Measurements from ENCODE around the gene NPAS3.

The NPAS3 gene

DNA sequence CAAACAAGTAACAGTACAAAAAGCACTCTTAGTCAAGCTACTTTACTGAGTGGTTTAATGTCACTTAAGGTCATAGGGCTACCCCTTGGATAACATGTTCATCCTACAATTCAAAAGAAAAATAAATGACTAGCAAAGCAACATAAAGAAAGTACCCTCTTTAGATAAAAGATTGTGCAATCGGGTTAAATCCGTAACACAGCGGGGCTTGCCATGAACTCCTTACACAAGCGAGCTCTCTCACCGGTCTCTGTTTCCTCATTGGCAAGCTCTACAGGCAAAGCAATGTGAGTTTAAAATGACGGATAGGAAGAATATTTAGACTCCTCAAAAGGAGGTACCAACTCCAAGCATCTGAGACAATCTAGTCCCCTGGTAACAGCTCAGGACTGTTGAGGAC is 871.6 kb downstream of the NPAS3 start:
- DNase-seq: no peak

DNA sequence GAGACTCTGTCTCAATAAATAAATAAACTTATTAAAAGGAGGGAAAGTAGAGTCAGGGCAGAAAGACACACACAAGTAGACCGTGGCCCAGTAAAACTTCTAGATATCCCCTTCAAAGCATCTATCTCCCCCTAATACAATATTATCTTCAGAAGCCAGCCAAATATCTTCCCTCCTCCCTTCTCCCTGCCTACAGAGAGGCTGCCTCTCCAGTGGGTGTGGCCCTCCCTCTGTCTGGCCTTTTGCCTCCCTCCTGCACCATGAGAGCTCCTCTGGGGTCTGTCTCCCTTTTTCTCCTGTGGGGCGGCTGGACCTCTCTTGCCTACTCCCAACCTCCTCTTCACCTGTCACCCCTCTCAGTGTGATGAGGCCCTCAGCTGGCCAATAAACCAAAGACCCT is 873.0 kb downstream of the NPAS3 start:
- DNase-seq: no peak

DNA sequence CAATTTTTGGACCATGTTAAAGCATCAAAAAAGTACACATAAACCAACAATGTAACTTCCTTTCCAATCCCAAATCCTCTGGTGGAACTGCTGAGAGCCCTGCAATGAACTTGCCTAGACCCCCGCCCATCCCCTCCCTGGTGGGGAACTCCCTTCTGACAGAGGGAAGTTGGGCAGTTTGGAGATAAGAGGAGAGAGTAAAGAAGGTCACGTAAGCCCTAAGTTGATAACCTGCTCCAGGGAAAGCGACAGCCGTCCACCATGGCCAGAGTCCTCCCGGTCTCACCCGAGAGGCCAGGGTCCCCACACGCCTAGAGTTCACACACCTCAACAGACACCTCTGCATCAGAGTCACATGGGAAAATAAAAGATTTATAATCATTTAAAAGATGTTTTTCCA is 873.5 kb downstream of the NPAS3 start:
- DNase-seq: no peak

DNA sequence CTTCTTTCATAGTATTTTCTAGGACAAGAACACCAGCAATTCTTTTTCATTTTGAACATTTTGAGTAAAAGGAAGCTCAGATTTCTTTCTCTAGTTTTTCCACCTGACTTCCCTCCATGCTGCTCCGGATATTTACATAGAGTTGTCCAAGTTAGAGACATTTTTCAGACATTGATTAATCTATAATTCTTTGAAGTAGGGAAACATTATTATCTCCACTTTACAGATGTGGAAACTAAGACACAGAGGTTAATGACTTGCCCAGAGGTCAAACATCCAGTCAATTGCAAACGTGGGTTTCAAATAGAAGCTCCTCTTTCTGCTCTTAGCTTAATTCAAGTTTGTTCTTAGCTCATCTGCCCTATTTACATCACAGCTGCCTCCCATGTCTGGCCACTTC is 873.9 kb downstream of the NPAS3 start:
- DNase-seq: no peak

DNA sequence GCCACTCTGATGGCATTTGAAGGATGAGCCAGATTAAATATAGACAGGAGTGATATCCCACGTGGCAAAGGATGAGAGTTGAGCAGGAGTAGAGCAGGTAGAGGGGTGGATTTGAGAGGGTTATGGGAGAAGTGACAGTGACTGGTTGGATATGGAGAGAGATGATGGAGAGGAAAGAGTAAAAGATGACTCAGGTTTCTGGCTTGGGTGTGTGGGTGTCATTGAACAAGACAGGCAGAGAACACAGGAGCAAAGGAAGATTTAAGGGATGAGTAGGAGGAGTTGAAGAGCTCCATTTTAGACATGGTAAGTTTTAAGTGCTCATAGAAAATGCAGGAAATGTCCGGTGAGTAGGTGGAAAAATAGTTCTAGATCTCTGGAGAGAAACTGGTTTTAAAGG is 875.3 kb downstream of the NPAS3 start:
- DNase-seq: no peak

DNA sequence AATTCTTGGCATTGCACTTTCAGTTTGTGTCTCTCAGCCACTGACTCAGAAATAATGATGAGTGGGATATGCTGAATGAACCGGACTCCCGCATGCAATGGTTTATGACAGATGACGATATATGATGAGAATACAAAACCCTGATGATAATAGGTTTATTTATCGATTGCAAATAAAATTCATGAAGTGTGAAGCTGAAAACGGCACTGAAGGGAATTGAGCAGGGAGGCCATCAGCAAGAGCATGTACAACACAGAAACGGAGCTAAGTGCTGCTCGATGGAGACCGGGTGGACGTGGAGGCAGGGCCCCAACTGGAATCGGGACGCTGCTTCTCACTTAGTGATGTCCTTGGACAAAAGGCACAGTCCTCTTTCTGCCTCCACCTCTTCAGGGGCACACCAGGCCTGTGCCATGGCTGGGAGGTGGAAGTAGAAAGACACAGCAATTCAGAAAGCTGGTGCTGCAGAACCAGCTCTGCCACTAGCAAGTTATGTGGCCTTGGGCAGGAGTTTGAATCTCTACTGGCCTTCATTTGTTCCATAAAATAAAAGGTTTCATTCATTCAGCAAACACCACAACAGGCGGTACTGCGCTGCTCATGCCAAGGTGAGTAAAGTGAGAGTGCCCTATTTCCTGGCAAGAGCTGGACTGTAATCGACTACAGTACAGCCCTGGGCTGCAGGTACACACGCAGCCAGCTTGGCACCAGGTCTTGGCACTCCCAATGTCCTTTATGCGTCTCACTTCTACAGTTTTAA is 895.2 kb downstream of the NPAS3 start:
- DNase-seq: no peak

DNA sequence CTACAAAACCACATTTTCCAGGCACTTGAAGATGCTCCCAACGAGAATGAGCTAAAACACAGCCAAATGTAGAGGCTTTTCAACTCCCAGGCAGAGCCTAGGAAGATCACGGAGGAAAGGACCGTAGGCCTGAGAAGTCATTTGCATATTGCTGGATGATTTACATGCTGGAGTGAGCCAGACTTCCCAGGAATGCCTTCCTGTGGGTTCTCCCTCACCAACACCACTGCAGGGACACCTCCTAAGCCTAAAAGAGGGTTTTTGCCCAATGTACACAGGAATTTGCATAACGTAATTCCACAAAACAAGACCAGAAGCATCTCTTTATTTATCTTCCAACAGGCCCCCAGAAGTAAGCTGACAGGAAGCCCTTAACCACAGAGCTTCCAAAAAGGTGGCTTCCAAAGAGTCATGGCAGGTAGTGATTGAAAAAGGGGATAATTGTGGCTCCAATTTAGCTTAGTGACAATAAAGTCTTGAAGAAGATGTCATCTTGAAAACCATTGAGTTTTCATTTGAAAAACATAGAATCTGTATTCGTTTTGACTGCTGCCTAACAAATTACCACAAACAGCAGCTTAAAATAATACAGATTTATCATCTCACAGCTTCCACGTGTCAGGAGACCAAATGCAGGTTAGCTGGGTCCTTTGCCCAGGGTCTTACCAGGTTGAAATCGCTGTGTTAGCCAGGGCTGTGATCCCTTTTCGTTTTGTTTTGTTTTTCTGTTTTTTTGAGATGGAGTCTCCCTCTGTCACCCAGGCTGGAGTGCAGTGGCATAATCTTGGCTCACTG is 896.0 kb downstream of the NPAS3 start:
- no peak for DNase-seq

DNA sequence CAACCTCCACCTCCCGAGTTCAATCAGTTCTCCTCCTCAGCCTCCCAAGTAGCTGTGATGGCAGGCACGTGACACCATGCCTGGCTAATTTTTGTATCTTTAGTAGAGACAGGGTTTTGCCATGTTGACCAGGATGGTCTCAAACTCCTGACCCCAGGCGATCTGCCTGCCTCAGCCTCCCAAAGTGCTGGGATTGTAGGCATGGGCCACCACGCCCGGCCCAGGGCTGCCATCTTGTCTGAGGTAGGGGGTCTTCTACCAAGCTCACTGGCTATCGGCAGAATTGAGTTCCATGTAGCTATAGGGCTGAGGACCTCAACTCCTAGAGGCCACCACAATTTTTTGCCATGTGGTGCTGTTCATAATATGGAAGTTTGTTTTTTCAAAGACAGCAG is 896.6 kb downstream of the NPAS3 start:
- DNase-seq: no peak

DNA sequence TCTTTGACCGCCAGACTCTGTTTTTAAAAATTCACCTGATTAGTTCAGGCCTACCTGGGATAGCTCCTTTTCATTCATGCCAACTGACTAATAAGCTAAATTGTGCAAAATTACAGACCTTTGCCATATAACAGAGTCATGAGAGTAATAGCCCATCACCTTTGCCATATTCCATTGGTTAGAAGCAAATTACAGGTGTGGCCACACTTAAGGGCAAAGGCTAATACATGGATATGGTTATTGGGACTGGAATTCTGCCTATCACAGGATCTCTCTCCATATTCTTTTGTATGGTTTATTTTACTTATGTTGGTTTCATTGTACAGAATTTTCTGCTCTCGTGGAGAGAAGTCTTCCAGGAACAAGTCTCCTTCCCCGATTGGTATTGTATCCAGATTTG is 897.0 kb downstream of the NPAS3 start:
- no peak for DNase-seq

DNA sequence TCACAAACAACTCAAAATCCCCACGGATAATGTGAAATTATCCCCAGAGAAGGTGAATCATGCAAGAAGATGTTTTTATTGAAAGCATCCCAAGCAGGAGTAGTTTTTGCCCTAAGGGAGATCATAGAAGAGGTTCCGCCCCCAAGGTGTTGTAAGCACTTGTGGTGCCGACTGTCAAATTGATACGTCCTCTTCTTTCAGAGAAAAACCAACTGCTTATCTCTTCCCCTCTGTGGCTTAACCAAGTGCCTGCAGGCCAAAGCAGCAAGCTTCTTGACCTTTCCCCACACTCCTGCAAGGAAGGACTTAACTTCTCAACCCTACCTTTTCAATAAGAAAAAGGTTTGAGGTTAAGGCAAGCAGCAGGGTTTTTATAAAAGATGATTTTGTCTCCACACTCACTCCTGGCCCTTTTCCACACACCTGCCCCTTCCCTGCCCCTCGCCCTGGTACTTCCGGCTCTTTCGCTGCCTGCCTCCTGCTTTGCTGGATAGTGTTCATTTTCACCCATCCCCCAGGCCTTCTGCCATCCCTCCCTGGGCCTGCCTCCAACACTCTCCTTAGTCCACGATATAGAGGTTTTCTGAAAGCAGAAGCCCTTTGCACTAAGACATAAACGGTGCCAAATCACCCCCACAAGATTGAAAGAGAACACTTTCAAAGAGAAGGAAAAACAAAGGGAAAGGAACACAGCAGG is 897.7 kb downstream of the NPAS3 start:
- DNase-seq: no peak

DNA sequence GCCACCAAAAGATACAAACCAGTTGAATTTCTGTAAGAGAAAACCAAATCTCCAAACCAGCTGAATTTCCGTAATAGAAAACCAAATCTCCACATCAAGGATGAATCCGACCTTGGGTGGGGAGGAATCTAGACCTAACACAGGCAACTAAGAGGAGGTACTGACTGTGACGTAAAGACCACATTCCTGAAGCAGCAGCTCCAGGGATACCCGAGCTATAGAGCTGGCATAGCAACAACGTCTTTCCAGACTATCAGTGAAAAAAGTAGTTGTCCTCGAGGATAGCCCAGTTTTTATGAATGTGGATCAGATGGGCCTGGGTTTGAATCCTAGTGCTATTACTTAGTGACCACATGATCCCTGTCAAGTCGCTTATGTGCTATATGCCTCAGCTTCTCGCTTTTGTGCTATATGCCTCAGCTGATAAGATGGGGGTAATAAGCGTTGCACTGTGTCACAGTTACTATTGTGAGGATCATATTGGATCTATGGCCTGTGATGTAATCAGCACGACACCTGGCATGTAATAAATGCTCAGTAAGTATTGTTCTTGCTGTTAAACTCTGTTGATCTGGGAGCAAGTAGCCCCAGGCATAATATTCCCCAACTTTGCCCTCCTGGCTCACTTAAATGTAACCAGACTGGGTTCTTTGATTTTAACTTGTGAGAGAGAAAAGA is 898.4 kb downstream of the NPAS3 start:
- no peak for DNase-seq

DNA sequence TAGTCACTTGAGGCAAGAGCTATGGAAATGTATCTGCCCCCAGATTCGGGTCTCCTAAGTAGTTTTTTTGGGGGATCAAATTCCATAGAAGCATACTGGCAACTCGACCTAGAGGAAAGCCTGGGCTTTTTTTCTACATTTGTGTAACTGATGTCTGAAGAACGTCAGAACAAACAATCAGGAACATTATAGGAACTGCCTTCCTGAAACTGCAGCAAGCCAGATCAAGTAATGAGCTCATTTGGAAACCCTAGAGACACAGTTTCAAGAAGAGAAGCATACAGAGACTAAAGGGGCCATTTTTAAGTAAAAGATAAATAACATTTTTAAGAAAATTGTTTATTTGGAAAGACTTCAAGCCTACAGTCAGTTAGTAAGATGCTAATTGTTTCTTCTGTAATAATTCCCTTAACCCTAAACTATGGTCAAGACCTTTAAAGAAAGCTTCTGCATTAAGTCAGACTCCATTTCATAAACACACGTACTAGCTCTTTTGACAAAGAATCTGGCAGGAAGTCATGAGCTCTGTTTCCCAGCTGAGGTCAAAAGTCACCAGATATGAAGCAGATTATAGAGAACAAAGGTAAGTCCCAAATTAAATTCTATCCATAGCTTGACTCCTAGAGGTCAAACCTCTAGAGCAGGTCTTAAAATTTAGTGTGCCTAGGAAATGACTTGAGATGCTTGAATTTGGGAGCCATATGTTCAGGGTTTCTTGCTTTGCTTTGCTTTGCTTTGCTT is 899.4 kb downstream of the NPAS3 start:
- no peak for DNase-seq

DNA sequence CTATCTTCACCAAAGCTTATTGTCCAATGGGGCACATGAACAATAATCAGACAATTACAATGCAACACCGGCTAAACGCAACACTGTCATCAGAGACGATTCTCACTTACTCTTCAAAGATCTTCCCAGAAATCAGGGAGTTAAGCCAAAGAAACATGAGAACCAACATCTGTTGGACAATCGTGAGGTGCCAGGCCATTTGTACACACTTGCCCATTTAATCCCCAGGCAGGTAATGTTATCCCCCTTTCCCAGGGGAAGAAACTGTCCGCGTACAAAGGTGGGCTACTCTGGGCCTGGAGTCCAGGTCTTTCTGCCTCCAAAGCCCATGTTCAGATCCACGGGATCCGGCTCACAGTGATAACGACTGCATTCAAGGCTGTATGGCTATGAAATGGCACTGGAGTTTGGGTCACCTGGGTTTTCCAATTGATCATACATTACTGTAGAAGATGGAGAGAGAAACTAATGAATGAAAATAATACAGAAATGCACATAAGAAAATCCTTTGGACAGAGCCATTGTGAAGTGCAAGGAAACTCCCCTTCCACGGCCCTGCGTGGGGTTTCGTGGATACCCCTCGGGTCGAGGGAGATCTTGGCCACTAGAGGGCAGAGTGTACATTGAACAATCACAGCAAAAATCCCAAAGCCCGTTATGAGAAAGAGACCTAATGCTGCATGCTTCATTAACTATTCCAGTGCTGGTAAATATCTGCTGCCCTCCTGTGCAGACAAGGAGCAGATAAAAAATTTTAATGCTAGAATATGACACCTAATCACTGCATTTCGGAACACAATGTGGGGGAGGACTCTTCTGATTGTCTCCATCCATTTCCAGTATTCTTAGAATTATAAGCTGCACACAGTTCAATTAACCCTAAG is 900.8 kb downstream of the NPAS3 start:
- peak; percentile 22 for DNase-seq

DNA sequence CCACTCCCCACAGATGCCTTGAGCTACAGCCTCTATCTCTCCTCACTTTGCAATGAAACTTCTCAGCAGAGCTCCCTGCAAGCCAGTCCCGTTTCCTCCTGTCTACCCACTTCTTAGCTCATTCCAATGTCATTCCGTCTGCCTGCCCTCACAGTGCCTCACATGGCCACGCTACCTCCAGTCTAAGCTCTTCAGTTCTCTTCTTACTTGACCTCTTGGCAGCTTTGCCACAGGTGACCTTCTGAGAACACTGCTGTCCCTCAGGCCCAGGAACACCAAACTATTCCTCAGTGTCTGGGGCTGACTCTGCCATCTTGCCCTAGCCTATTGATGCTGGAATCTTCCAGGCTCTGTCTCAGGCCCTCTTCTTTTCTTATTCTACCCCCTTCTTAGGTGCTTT is 902.1 kb downstream of the NPAS3 start:
- DNase-seq: no peak

DNA sequence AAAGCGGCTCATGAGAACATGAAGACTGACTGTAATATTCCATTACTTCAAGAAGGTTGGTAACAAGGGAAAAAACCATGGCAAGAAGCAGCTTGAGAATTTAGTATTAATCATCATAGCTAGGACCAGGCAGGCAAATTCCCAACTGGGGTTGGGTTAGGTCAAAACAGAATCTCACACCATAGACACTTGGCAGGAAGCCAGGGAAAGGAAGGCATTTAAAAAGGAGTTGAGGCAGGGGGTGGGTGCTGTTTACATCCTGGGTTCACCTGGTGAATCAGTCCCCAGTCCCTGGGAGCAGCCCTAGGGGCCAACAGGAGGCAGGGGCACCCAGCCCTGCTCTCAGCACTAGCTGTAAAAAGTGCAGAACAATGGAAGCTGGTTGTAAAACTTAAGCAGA is 903.6 kb downstream of the NPAS3 start:
- DNase-seq: no peak

DNA sequence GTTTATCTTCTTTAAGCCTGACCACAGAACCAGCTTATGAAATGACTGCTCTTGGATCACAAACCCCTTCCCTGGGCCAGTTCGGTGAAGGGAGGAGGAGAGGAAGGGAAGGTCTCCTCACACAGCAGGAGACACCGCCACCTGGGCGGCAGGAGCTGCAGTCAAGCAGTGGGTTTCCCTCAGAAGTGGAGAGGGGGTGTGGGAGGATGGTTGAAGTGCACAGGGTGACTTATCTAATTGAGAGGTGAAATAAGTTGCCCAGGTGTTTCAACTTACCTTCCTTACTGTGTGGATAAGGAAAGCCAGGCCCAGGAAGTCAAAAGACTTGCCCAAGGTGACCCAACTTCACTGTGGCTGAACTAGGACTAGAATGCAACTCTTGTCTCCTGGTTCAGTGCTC is 905.4 kb downstream of the NPAS3 start:
- no peak for DNase-seq

DNA sequence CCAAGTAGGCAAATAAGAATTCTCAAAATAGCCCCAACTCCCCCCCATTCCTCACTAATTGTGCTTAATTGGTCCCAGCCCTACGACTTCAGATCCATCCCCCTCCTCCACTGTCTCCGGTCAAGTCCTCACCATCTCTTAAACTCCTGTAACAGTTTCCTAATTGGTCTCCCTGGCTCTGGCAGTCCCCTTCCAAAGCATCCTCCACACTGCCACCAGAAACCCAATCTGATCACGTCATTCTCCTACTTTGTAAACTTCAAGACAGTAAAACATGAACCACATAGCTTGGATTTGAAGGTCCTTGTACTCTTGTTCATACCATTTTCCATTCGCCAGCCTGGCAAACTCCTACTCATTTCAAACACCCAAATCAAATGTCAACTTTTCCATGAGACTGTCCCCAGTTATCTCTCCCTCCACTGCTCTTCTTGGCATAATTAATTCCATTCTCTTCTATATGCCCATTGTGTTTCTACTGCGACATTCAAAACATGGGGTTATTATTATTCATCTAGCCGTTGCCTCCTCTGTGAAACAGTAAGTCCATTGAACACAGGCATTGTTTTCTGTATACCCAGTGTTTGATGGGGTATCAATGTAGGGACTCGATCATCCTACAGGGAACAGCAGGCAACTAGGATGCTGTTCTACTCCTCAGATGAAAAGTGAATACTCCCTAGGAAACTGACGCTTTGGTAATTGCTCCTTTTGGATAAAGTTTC is 907.6 kb downstream of the NPAS3 start:
- no peak for DNase-seq

DNA sequence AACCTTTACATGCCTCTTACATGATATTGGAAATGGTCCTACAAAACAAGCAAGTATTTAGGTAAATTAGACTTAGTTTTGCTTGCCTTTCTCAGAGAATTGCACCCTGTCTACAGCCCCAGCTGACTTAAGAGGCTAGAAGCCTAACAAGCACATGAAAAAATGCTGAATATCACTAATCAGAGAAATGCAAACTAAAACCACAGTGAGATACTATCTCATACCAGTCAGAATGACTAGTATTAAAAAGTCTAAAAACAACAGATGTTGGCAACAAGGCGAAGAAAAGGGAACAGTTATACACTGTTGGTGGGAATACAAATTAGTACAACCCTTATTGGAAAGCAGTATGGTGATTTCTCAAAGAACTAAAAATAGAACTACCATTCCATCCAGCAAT is 908.4 kb downstream of the NPAS3 start:
- DNase-seq: no peak

DNA sequence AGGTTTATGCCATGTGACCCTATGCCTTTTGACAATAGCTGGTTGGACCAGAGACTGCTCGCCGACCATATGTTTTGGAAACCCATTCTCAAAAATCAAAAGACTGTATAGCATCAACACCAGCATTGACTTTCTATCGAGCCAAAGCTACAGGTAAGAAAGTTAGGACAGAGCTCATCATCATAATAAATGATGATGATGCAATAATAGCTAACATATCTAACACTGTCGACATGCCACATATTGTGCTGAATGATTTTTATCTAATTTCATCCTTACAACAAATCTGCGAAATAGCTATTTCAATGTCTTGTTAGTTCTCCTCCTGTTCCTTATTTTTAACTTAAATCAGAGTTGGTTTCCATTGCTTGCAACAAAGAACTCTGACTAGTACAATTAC is 909.3 kb downstream of the NPAS3 start:
- DNase-seq: no peak

DNA sequence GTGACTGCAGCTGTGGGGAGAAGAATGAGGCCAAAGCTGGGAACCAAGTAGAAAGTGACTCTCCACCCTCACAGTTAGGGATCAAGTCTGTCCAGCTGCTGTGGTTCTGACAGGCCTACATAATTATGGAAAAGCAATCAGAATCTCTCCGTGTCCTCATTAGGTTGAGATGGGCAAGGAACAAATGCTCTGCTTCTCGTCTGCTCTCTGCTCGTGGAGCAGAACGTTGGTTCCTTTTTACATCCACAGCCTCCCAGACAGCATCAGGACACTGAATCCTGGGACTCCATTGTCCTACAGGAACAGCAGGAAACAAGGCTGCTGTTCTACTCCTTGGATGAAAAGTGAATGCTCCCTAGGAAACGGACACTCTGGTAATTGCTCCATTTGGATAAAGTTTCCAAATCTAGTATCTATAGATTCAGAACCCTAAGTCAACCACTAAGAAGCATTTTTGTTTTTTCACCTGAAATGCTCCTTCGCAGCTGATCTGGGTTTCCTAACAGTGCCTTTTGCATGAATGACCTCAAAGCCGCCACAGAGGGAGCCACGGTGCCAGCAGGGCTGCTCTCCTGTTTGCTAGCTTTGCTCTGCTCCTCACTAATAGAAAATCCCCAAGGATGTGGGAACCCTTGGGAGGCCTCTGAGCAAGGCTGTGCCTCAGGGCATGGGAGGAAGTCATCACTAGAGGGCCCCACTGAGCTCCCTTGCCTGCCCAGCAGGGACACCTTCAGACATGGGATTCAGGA is 910.2 kb downstream of the NPAS3 start:
- DNase-seq: no peak

Measured in stimulated activated naive CD4-positive, alpha-beta T cell treated with Interleukin-2 at 50 U/mL for 16 hours (primary cell).